Activated T-helper 1 cell treated with anti-CD3 and anti-CD28 coated beads, Interleukin-12 subunit alpha, Interleukin-12 subunit beta, Interleukin-2, Interleukin-4 antibody, amounts not matched to agents 30 ng/mL and 10 ng/mL and 1 ng/mL, durations not matched to agents 14 hours and 24 hours and 36 hours (primary cell): ENCODE results near the gene DNAJB11. TPM values are rescaled to one million over a fixed set of nuclear protein-coding genes. Genes with fewer than 3 reads are reported as not detected.

Experiments used
- DNase-seq: peaks from one replicate; pipeline ENCODE4 v3.0.0; 2021; ENCODE audit warnings: low spot score
- H3K27ac Mint-ChIP-seq: one replicate; pipeline ENCODE4 v1.8.0; 2021; ENCODE audit warnings: mild to moderate bottlenecking, mixed read lengths
- H3K27me3 Mint-ChIP-seq: one replicate; pipeline ENCODE4 v1.8.0; 2022; ENCODE audit warnings: mild to moderate bottlenecking, moderate library complexity, mixed read lengths; ENCODE audit not compliant: insufficient read depth
- H3K36me3 Mint-ChIP-seq: one replicate; pipeline ENCODE4 v1.8.0; 2021; ENCODE audit warnings: low read depth, mixed read lengths
- H3K4me1 Mint-ChIP-seq: one replicate; pipeline ENCODE4 v1.8.0; 2021; ENCODE audit warnings: low read depth, mixed read lengths
- H3K4me3 Mint-ChIP-seq: one replicate; pipeline ENCODE4 v1.8.0; 2021; ENCODE audit warnings: mild to moderate bottlenecking, moderate library complexity, mixed read lengths
- H3K9me3 Mint-ChIP-seq: one replicate; pipeline ENCODE4 v1.8.0; 2021; ENCODE audit warnings: mixed read lengths
- intact Hi-C: fragments of 100-400 bp; cut with micrococcal nuclease; formaldehyde crosslinking; loops from one replicate; pipeline ENCODE4 v1.15.1; 2024
- total RNA-seq: library from RNA; stranded (reverse); gene quantifications from 2 replicates; pipeline ENCODE4 v1.2.3, GENCODE V29; 2022

Gene DNAJB11
- total RNA-seq, 1 donor from 2014 or later = 75.8 TPM

DNA sequence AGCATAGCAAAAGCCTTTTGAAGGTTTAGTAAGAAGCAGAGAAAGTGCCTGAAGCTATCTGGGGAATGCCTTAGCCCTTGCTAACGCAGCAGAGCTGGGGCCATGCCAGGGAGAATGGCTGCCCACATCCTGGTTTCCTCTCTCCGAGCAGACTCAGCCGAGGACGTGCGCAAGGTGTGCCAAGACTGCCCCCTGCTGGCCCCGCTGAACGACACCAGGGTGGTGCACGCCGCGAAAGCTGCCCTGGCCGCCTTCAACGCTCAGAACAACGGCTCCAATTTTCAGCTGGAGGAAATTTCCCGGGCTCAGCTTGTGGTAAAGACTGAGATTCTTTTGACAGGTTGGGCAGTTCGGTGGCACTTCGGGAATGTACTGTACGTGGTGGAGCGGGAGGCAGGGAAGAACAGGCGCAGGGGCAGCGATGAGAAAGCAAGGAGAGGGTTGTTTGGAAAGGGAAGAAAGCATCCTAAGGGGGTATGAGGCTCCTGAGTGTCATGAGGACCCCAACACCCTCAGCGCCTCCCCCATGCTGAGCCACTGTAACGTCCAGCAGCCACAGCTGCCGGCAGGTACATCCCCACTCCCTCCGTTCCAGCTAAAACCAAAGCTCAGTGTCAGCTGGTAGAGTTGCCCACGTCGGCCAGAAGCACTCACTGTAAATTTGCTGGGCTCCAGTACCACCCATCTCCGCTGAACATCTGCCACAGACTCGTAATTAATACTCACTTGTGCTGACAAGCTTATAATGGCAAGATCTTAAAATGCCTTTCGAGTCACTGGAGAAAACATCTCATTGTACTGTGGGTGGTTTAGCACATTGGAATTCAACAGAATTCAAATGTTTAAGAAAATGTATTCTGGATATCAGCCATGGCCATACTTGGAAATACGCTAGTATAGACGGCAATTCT lies 46.8 kb downstream of the DNAJB11 start:
- Mint-ChIP-seq H3K36me3 (peaks cover 1% of the 10 kb centered on the region), H3K27me3 (peaks cover 48% of the 10 kb centered on the region), H3K27ac (peak overlapping the region; percentile 6), H3K4me3 (peak overlapping the region; percentile 68), H3K4me1 (peaks cover 28% of the 10 kb centered on the region), H3K9me3 (no peaks in the 10 kb centered on the region)
- DNase-seq = peak; percentile 79
- intact Hi-C loops = loop anchor here (1.0 to 5.0 kb wide), 9 partner anchors 26 to 940 kb away; partner anchors contain the start of genes DNAJB11, EIF4A2, ETV5 and RFC4

DNA sequence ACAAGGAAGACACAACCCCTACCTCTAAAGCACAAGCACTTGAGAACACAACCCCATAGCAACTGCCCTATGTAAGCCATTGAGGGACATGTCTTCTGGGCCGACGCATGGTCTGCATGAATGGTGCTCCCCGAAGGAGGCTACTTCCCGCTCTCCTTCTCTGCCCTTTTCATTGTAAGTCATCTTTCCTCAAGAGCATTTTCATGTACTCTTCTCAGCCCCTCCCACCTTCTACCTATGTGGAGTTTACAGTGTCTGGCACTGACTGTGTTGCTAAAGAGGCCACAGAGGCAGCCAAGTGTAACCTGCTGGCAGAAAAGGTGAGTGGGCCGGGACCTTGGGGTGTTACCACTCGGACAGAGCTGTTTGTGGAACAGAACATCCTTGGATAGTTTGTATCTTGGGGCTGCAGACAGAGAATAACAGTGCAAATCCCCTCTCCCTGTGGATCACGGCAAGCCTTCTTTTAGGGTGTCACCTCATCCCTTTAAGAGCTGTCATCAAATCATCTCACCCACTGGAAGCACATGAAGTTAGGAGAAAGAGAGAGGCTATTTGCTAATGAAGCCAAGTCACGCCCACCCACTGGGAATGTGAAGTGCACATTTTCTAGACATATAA lies 47.9 kb downstream of the DNAJB11 start:
- peaks cover 1% of the 10 kb centered on the region for H3K36me3 Mint-ChIP-seq
- H3K9me3 Mint-ChIP-seq = no peaks in the 10 kb centered on the region
- no peak overlapping the region for H3K4me3 Mint-ChIP-seq

DNA sequence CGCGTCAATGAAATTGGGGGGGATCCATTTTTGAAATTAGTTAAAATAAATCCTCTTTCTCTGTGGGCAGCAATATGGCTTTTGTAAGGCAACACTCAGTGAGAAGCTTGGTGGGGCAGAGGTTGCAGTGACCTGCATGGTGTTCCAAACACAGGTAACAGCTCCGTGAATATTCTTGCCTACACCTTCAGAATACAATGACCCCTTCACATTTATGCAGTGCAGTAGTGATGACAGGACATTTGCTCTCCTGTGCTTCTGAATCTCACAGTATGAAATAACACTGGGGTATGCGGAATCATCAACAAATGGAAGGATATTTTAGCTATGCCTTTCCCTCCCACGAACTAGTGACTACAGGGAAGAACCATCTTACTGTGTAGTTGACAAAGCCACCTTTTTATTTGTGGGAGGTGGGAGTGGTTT lies 49.3 kb downstream of the DNAJB11 start:
- Mint-ChIP-seq H3K4me1 (peaks cover 20% of the 10 kb centered on the region), H3K9me3 (no peaks in the 10 kb centered on the region), H3K27me3 (peaks cover 38% of the 10 kb centered on the region), H3K36me3 (peaks cover 1% of the 10 kb centered on the region), H3K27ac (no peak overlapping the region), H3K4me3 (no peak overlapping the region)
- no peak for DNase-seq
- intact Hi-C loops = loop anchor here (5.0 kb wide), 3 partner anchors 188 to 942 kb away; partner anchors contain the start of genes ETV5 and RFC4

More for the DNA sequence above, 47.9 kb downstream of the DNAJB11 start:
- H3K4me1 Mint-ChIP-seq = peaks cover 28% of the 10 kb centered on the region
- DNase-seq = no peak
- peaks cover 44% of the 10 kb centered on the region for H3K27me3 Mint-ChIP-seq
- peak overlapping the region; percentile 14 for H3K27ac Mint-ChIP-seq
- intact Hi-C loops = loop anchor here (5.0 kb wide), 3 partner anchors 189 to 941 kb away; partner anchors contain the start of genes ETV5 and RFC4

DNA sequence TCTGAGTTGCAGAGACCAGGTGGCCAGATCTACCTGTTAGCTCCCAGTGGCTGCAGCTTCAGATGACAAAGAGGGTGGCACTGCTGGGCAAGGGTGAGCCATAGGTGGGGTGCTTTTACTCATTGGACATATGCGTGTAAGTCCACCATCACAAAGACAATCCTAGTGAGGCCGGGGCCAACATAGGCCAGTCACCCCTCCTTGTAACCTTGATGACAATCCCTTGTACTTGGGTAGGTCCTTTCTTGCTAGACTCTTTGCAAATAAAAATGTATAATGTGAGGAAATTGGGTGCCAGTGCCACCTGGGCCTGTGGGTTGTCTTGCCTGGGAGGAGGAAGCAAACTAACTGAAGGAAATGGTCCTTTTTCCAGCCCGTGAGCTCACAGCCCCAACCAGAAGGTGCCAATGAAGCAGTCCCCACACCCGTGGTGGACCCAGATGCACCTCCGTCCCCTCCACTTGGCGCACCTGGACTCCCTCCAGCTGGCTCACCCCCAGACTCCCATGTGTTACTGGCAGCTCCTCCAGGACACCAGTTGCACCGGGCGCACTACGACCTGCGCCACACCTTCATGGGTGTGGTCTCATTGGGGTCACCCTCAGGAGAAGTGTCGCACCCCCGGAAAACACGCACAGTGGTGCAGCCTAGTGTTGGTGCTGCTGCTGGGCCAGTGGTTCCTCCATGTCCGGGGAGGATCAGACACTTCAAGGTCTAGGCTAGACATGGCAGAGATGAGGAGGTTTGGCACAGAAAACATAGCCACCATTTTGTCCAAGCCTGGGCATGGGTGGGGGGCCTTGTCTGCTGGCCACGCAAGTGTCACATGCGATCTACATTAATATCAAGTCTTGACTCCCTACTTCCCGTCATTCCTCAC lies 49.9 kb downstream of the DNAJB11 start:
- intact Hi-C loops = no loop called here
- Mint-ChIP-seq H3K27me3 (peaks cover 36% of the 10 kb centered on the region), H3K36me3 (no peaks in the 10 kb centered on the region), H3K4me3 (no peak overlapping the region), H3K27ac (no peak overlapping the region), H3K4me1 (peaks cover 17% of the 10 kb centered on the region), H3K9me3 (no peaks in the 10 kb centered on the region)
- no peak for DNase-seq

DNA sequence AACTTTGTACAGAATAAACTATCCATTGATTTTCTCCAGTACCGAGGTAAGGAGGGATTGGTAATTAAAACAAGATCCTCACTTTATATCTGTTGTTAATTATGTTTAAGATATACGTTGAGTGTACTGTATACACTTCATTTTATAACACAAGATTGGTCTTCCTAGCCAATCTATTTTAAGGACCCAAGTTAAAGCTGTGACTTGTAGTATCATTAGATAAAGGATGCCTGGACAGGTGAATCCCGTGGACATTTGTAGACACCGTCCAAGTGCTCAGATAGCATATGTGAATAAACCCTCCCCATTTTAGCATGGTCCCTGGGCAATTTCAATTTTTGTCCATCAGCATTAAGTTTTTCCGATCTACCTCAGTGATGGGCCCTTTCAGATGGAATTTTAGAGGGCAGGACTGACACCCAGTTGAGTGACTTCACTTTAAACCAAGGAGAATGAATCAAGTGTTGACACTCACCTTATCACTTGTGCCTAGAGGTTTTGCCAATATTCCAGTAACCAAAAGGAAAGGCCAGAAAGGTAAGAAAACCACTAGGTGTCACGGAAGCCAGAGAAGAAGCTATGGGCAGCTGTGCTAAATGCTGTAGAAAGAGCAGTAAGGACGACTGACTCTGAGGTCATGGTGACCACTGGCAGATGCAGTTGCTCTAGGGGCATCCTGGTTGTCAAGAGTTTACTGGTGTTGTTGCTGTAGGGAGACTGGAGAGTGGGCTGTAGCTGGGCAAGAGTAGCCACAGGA lies 51.6 kb downstream of the DNAJB11 start:
- Mint-ChIP-seq H3K27ac (no peak overlapping the region), H3K4me3 (no peak overlapping the region), H3K4me1 (peaks cover 11% of the 10 kb centered on the region), H3K27me3 (peaks cover 30% of the 10 kb centered on the region), H3K36me3 (no peaks in the 10 kb centered on the region), H3K9me3 (no peaks in the 10 kb centered on the region)
- no peak for DNase-seq
- intact Hi-C loops = no loop called here

DNA sequence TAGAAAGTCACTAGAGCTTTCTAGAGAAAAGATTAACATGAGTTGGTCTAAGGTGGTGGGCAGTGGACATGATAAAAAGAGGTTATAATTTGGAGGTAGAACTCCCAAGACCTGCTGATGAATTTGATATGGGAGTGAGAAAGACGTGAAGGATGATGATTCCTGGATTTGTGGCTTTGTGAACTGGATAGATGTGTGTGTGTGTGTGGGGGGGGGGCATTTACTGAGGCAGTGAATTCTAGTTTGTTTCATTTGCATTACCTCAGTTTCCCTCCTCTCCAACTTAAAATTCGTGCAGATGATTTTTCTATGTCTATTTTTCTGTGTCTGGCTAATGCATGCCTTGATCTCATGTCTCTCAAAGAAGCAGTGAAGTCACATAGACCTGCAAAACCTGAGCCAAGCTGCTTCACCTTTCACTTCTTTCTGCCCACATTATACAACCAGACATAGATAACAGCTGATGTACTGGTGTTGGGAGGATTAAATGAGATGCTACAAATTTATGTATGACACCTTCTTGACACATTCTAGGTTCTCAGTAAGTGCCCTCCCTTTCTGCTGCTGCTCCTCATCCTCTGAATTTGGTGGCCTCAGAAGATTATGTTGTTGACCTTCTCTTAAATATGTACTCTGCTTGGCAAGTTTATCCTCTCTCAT lies 52.3 kb downstream of the DNAJB11 start:
- Mint-ChIP-seq H3K4me3 (no peak overlapping the region), H3K27ac (no peak overlapping the region), H3K9me3 (no peaks in the 10 kb centered on the region), H3K4me1 (peaks cover 6% of the 10 kb centered on the region), H3K27me3 (peaks cover 24% of the 10 kb centered on the region), H3K36me3 (no peaks in the 10 kb centered on the region)
- DNase-seq = no peak
- intact Hi-C loops = no loop called here

DNA sequence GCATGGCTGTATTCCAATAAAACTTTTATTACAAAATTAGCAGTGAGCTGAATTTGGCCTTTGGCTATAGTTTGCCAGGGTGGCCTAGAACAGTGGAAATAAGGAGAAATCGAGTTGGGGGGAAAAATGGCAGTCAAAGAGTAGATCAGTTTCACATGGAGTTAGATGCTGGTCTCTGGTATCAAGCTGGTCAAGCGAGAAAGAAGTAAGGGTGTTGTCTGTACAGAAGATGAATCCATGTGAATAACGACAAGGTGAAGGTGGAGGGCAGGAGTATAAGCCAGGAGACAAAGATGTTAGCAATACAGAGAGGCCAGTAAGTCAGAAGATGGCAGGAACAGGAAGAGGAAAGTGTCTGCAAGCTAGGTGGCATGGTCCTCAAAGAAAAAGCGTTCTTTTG lies 54.1 kb downstream of the DNAJB11 start:
- no peak overlapping the region for H3K27ac Mint-ChIP-seq
- intact Hi-C loops = no loop called here

DNA sequence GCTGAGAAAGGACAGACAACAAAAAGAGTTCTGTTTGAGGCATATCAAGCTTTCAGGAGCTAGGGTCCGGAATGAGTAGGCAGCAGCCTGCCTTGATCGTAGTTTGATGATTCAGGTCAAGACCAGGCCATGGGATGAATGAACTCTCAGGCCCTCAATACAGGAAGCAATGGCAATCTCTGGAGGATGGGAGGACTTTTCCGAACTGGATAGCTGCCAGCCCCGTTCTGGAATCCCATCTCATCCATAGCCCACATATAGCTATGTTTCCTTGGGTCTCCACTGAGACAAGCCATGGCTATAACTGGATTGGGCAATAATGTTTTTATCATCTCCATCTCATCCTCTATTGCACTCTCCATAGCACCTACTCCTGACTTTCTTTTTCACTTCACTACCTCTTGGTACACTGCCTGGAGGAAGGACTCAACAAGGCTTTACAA lies 55.1 kb downstream of the DNAJB11 start:
- DNase-seq = no peak
- peaks cover 26% of the 10 kb centered on the region for H3K27me3 Mint-ChIP-seq
- no peaks in the 10 kb centered on the region for H3K9me3 Mint-ChIP-seq
- H3K4me1 Mint-ChIP-seq = no peaks in the 10 kb centered on the region
- no peaks in the 10 kb centered on the region for H3K36me3 Mint-ChIP-seq
- intact Hi-C loops = no loop called here
- no peak overlapping the region for H3K27ac Mint-ChIP-seq
- H3K4me3 Mint-ChIP-seq = no peak overlapping the region

More for the DNA sequence above, 54.1 kb downstream of the DNAJB11 start:
- DNase-seq = no peak
- Mint-ChIP-seq H3K4me1 (no peaks in the 10 kb centered on the region), H3K4me3 (no peak overlapping the region), H3K27me3 (peaks cover 18% of the 10 kb centered on the region), H3K9me3 (no peaks in the 10 kb centered on the region), H3K36me3 (no peaks in the 10 kb centered on the region)

DNA sequence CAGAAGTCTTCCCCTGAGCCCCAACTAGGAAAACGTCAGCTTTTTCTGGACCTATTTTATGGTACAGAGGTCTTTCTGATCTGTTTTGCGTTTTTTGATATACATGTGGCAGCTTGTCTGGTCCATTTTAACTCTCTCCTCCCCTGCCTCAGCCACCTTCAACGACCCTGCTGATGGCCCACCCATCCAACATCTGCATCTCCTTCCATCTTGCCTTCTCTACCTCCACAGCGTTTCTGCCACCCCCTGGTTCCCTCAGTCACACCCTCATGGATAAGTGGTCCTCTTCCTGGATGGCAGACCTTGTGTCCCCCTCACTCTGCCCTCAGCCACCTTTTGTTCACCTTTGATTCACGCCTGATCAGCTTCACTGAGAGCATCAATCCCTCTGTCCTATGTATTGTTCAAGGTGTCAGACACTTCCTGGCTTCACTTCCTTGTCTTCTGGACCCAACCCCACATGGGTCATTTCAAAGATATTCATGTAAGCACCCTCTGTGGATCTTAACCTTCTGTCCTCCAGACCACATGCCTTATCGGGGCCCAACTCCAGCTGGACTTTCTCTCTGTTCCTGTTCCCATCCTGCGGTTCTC lies 55.8 kb downstream of the DNAJB11 start:
- no peaks in the 10 kb centered on the region for H3K36me3 Mint-ChIP-seq
- no peak for DNase-seq
- no peaks in the 10 kb centered on the region for H3K4me1 Mint-ChIP-seq
- peaks cover 23% of the 10 kb centered on the region for H3K27me3 Mint-ChIP-seq
- H3K4me3 Mint-ChIP-seq = no peak overlapping the region
- H3K27ac Mint-ChIP-seq = no peak overlapping the region
- intact Hi-C loops = no loop called here
- H3K9me3 Mint-ChIP-seq = no peaks in the 10 kb centered on the region

DNA sequence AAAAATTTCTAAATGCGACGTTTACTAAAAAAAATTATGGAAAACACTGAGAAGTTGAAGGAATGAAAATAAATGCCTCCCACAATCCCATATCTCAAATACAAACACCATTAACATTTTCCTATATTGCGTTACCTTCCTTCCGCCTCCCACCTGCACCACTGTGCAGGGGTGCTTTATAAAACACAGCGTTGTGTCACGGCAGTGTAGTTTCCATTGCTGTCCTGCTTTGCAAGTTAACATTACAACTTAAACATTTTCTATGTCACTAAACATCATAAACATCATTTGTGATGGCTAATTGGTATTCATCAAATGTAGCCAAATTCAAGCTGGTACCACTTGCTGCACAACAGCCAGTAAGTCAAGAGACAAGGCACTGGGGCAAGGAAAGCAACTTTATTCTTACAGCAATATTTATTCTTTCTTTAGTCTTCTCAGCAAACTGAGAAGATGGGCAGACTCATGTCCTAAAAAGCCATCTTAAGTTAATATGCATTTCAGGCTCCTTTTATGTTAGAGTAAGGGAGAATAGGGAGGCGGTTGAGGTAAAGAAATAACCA lies 57.4 kb downstream of the DNAJB11 start:
- Mint-ChIP-seq H3K4me3 (no peak overlapping the region), H3K9me3 (no peaks in the 10 kb centered on the region), H3K27ac (no peak overlapping the region), H3K36me3 (no peaks in the 10 kb centered on the region), H3K27me3 (peaks cover 17% of the 10 kb centered on the region), H3K4me1 (no peaks in the 10 kb centered on the region)
- DNase-seq = no peak
- intact Hi-C loops = no loop called here

DNA sequence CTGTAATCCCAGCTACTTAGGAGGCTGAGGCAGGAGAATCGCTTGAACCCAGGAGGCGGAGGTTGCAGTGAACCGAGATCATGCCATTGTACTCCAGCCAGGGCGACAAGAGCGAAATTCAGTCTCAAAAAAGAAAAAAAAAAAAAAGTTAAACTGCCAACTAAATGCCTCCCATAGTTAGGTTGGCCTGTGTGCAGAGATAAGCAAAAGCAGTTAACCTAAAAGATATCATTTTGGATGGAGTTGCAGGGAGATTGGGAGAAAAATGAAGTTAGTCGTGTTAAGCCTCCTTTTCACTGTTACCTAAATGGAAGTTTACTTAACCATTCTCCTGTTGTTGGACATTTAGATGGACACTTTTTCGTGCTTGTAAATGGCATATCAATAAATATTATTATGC lies 58.2 kb downstream of the DNAJB11 start:
- Mint-ChIP-seq H3K27ac (no peak overlapping the region), H3K4me3 (no peak overlapping the region)

More for the DNA sequence above, 58.2 kb downstream of the DNAJB11 start:
- Mint-ChIP-seq H3K27me3 (peaks cover 14% of the 10 kb centered on the region), H3K36me3 (no peaks in the 10 kb centered on the region), H3K4me1 (no peaks in the 10 kb centered on the region), H3K9me3 (no peaks in the 10 kb centered on the region)
- intact Hi-C loops = no loop called here
- DNase-seq = no peak
